HG03066 (cell line): ENCODE data around the gene NDOR1.
"Not testable (repeated sequence)": the region's sequence is repeated elsewhere in the genome, so short reads cannot be mapped to it uniquely, and the experiment has no call there.

Experiments used
- ATAC-seq: cut with Tn5 transposase; IDR thresholded peaks from one replicate; pipeline ENCODE4 v1.9.1; 2021; ENCODE audit warnings: low read depth; ENCODE audit not compliant: unreplicated experiment

NDOR1 gene

DNA sequence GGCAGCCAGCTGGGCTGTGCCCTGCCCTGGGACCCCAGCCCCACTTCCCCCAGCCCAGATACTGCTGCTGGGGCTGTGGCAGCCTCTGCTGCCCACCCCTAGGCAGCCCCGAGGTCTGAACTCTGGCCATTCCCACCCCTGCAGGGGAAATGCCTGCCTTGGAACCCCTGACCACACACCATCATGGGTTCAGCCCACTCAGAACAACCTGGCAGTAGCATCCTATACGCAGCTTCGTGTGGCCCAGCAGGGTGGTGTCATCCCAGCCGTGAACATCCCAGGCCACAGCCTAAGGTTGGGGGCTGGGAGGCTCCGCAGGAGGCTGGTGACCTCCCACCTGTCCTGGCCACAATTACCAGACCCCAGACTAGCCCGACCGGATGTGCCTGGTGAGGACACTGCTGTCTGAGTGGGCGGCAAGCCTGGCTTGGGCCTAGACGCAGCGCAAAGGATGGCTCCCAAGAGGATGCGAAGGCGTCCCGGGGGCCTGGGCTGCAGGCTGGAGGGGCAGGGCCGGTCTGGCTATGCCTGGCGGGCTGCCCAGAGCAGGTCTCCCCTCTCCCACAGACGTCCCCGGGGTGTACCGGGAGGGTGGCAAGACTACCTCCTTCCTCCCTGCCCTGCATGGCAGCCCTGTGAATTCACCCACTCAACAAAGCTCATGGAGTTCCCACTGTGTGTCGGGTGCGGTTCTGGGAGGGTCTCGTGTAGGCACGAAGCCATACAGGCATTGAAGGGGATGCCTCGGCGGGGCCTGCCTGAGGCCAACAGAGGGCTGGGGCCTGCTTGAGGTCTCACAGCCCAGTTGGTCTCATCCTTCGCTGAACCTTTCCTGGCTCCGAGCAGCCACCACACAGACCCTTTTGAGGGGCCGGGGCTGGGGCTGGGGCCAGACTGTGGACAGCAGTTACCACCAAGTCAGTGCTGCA lies 23.7 kb downstream of the NDOR1 start:
- no peak for ATAC-seq

DNA sequence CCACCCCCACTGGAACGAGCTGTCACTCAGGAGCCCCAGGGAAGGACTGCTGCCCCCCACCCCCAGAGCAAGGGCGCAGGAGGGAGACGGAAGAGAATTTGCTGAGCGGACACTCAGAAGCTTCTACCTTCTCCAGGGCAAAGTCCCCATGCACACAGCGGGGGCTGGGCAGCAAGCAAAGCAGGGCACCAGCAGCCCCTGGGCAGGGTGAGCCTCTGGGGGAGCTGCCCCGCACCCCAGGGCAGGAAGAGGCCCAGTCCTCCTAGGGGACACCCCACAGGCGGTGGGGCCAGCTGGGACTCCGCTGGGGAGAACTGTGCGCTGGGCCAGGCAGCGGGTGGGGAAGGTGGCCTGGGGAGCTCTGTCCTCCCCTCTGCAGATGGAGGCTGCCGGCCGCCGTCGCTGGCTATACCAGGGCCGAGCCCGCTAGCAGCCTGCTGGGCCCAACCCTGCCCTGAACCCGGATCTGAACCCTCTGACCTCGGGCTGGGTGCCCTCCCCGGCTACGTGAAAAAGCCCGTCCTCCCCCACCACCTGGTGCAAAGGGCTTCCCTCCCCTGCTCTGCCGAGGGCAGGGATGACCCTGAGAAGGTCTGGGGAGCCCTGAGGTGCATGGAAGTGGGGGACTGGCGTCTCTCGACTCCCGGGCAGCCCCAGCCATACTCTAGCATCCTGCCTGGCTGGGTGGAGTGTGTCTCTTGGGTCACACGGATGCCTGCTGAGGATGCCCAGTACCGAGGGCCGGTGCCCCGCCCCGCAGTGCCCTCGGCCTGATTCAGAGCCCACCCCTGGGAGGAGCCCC lies 24.6 kb downstream of the NDOR1 start:
- ATAC-seq = no peak

DNA sequence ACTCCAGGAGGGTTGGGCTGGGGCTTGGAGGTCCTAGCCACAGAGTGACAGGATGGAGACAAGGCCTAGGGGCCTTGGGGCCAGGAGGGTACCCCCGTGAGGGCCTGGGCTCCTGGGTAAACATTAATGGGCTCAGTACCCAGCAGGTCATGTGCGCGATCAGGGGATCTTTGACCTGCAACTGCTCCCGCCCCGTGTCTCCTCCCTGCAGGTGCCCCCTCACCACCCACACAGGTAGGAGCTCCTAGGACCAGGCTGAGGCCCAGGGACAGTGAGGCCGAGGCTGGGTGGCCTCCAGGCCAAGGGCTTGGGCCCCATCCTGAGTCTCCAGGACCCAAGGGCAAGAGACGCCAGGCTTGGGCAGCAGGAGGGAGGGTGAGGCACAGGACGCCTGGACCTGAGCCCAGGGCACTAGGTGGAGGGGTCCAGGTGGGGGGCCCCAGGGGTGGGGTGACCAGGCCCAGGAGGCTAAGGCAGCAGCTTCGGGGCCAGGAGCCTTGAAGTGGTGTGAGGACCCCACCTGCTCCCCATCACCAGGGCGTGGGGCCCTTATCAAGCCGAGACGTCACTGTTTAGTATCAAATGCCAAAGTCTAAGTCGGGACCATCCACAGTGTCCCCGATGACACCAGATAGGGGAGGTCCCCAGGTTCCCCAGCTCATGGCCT lies 25.3 kb downstream of the NDOR1 start, which contains the start of gene SLC34A3:
Gene SLC34A3, plus strand, starts transcription at position 197 of the 667 bp plus-strand sequence. CDS start 802 bp downstream, outside the sequence.
- no peak for ATAC-seq

DNA sequence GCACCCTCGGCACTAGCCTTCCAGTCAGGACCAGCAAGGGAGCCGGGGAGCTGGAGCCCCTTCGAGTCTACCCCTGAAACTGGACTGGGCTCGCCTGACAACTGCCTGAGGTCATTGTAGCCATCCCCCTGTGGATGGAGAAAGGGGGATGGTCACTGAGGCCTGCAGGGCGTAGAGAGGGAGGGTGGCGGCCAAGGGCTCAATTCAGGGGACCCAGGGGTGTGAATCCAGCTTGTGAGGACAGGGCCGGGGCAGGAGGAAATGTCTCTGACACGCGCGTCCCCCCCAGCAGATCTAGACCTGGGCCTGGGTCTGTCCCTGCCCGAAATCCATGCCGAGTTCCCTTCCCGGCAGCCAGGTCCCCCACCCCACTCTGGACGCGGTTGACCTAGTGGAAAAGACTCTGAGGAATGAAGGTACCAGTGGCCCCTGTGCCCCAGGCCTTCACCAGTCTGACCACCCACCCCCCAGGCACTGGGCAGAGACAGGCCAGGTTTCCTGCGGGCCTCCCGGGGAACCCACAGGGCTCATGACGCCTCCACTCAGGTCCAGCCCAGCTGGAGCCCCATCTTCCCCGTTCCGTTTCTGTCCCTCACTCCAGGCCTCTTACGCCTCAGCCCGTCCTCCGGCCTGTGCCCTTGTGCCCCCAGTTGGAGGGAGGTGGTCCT lies 26.0 kb downstream of the NDOR1 start:
- ATAC-seq = no peak

DNA sequence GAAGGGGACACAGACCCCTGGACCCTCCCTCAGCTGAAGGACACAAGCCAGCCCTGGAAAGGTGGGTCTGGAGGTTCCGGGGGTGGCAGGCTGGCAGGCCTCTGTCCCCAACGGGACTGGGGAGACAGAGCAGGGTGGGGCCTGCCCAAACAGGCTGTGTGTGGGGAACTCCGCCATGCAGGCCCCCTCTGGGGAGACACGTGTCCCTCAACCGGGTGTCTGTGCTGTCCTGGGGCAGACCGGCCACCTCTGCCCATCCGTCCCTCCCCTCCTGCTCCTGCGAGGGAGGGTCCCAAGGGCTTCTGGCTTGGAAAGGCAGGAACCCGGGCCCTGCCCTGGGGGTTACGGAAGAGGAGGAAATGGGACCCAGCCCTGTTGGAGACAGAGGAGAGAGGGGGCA lies 26.6 kb downstream of the NDOR1 start:
- no peak for ATAC-seq

DNA sequence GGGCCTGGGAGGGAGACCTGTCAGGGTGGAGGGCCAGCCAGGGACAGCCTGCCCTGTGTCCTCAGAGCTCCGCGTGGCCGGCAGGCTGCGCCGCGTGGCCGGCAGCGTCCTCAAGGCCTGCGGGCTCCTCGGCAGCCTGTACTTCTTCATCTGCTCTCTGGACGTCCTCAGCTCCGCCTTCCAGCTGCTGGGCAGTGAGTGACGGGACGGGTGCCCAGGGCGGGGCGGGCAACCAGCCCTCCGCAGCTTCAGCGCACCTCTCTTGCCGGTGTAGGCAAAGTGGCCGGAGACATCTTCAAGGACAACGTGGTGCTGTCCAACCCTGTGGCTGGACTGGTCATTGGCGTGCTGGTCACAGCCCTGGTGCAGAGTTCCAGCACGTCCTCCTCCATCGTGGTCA lies 27.0 kb downstream of the NDOR1 start:
- ATAC-seq = no peak

DNA sequence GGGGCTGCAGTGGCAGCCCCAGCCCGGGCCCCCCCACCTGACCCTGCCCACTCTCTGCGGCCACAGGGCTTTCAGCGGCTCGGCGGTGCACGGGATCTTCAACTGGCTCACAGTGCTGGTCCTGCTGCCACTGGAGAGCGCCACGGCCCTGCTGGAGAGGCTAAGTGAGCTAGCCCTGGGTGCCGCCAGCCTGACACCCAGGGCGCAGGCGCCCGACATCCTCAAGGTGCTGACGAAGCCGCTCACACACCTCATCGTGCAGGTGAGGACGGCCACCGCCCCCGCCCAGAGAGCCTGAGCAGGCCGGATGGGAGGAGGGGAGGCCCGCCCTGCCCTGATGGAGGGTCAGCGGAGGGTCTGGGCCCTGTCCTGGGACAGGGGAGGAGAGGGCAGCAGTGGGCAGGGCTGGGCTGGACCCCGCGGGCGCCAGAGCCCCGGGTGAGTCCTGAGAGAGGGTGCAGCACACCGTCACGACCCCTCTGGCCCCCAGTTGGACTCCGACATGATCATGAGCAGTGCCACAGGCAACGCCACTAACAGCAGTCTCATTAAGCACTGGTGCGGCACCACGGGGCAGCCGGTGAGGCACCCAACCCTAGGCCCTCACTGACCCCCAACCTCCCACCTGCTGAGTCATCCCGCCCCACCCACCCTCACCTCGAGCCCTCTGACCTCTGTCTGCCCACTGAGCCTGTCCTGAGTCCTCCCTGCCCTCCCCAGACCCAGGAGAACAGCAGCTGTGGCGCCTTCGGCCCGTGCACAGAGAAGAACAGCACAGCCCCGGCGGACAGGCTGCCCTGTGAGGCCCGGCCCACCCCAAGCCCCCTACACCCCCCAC lies 27.9 kb downstream of the NDOR1 start:
- no peak for ATAC-seq

DNA sequence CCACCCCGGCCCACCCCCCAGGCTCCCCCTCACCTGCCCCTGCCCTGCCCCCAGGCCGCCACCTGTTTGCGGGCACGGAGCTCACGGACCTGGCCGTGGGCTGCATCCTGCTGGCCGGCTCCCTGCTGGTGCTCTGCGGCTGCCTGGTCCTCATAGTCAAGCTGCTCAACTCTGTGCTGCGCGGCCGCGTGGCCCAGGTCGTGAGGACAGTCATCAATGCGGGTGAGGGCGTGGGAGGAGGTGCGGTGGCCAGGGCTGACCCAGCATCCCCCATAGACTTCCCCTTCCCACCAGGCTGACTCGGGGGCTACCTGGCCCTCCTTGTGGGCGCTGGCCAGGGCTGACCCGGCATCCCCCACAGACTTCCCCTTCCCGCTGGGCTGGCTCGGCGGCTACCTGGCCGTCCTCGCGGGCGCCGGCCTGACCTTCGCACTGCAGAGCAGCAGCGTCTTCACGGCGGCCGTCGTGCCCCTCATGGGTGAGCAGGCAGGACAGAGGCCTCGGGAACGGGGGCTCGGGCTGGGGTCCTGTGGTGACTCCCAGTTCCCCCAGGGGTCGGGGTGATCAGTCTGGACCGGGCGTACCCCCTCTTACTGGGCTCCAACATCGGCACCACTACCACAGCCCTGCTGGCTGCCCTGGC lies 28.7 kb downstream of the NDOR1 start:
- ATAC-seq = no peak

DNA sequence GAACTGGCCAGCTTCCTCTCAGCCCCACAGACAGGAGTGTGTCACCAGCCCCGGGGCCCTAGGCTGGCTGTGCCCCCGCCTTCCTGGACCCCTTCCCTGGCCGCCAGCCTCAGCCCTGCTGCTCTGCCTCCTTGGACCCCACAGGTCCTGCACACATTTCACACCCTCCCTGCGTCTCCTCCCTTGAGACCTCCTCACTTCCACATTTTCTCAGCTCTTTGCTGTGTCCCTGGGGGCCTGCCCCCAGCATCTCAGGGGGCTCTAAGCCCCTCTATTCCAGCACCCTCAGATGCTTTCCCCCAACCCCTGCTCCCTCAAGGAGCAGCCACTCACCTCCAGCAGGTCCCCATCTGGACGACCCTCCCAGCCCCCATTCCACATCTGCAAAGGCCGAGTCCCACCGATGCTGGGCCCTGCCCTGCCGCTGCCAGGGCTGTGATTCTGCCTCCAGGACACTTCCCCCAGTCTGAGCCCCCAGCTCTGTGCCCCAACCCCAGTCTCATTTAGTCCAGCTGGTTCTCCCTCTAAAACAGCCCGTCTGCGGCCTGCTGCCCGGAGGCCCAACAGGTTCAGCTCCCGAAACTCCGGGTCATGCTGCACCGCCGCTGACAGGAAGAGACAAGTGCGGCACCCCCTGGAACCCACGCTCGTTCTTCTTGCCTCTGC lies 29.4 kb downstream of the NDOR1 start:
- no peak for ATAC-seq

DNA sequence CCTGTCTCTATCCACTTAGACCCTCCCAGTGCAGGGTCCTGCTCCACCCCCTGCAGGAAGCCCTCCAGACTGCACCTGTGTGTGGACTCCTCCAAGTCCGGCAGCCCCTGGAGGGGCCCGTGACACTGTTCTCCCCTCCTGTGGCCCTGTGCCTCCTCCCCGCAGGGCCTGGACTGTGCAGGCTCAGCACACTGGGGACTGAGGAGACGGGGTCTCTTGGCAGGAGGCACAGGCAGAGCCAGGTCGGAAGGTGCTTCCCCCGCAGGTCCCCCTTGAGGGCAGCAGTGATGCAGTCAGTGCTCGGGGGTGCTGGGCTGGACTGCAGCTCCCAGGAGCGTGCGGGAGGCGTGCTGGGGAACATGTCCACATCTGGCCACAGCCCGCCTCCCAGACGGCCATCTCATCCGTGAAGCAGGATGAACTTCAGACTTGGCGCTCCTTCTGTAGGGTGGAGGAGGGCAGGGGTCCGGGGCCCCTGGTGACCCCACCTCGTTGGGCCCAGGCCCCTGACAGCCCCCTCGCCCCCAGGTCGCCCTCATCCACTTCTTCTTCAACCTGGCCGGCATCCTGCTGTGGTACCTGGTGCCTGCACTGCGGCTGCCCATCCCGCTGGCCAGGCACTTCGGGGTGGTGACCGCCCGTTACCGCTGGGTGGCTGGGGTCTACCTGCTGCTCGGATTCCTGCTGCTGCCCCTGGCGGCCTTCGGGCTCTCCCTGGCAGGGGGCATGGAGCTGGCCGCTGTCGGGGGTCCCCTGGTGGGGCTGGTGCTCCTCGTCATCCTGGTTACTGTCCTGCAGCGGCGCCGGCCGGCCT lies 30.1 kb downstream of the NDOR1 start:
- ATAC-seq = no peak

DNA sequence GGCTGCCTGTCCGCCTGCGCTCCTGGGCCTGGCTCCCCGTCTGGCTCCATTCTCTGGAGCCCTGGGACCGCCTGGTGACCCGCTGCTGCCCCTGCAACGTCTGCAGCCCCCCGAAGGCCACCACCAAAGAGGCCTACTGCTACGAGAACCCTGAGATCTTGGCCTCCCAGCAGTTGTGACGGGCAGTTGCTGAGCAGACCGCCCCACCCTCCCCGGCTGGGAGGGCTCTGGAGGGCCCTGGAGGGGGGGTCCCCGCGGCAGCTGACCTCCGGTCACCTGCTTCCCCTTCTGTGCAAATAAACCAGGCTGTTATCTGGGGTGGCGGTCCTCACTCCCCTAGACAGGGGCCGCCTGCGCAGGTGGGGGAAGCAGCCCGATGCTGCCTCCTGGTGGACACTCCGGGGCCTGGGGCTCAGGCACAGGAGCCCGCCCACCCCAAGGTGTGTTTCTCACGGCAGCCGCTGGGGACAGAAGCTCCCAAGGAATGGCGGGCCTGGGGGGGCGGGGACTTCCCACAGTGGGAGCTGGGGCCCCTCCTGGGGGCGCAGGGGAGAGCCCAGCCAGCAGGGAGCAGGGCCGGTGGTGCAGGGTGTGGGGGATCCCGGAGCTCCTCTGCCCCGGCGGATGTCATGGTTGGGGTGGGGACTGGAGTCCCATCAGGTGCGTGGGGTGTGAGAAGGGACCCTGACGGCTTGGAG lies 30.9 kb downstream of the NDOR1 start:
- ATAC-seq = no peak

DNA sequence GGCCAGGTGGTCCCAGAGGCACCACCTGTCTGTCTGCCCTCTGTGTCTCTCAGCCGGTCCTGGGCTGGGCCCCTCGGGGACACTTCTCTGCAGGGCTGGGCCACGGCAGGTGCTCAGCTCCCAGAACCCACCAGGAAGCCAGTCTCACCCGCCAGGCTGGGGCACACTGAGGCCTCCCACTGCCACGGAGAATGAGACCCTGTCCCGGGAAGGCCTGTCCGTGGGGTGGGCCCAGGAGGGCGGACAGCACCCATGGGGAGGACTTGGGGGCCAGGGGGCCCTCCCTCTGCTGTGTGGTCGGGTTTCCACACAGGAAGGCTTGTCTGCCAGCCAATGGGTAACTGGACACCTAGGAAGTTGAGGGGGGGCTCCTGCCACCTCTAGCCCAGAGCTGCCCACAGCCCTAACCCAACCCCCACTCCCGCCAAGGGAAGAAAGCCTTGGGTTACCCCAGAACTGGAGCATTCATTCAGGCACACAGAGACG lies 31.5 kb downstream of the NDOR1 start:
- ATAC-seq = no peak

DNA sequence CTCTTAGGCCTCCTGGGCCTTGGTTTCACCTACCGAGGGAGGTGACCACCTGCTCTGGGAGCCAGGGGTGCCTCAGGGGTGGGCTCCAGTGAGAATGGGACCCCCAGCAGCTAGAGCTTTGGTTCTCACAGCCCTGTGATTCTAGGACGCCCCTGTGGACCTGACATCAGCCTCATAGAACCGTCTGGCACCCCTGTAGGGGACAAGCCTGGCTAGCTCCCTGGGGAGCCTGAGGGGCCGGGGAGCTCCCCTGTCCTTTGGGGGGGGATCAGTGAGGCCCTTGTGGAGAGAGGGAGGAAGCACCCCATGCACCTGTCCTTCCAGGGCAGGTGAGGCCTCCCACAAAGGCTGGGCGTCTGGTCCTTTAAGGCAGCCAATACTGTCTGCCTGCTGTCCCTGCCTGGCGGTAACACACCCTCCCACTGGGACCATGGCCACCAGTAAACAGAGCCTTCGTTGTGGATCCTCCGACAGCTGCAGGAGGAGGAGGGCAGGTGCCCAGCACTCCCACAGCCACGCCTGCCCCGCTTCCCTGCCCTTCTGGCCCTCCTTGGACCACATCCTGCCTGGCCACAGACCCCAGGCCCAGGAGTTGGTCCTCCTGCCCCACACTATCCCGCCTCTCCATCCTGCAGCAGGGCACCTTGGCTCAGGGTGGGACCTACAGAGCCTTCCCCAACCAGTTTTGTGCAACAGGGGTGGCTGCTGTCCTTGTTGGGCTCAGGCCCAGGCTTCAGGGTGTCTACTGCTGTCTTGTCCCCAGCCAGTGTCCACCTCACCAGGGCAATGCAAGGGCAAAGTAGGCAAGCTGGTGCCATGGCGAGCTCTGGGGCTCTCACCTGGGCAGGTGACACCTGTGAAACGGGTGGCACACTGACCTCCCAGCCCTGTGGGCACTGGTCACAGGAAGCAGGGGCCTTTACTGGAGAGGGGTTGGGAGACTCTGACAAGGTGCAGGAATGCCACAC lies 32.5 kb downstream of the NDOR1 start:
- no peak for ATAC-seq

DNA sequence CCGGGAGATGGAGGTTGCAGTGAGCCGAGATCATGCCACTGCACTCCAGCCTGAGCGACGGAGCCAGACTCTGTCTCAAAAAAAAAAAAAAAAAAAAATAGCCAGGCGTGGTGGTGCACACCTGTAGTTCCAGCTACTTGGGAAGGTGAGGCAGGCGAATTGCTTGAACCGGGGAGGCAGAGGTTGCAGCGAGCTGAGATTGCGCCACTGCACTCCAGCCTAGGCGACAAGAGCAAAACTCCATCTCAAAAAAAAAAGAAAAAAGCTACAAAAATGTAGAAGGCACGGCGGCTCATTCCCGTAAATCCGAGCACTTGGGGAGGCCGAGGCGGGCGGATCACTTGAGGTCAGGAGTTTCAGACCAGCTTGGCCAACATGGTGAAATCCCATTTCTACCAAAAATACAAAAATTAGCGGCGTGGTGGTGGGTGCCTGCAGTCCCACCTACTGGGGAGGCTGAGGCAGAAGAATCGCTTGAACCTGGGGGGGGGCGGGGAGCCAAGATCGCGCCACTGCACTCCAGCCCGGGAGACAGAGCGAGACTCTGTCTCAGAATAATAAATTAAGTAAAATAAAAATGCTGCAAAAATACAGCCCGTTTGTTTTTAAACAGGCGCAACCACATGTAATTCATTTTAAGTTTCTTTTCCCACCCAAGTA lies 34.2 kb downstream of the NDOR1 start:
- ATAC-seq = not testable (repeated sequence)

DNA sequence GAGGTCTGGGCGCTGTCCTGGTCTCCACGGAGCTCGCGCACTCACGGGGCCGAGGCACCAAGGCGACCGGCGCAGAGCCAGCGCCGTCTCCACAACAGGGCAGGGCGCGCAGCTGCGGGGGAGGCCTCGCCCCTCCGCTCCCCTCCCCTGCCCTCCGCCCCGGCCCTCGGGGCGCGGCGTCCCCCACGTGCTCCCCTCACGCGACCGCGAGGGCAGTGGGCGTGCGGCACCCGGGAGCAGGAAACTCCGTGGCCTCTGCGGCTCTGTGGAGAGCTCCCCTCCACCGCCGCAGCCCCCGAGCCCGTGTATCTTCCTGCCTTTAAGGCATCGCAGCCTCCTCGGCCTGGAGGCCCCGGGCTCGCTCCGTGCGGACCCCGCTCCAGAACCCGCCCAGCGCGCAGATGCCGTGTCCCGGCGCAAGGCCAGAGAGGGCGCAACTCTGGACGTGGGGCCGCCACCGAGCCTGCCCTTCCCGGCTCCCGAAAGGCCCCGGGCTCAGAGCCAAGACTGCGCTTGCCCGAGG lies 34.9 kb downstream of the NDOR1 start:
- ATAC-seq = peak; percentile 21
